CD14-positive monocyte (primary cell): ENCODE results near the gene SAAL1. TPM values are rescaled to one million over a fixed set of nuclear protein-coding genes. Genes with fewer than 3 reads are reported as not detected.

ENCODE experiments used
- DNase-seq, 3 donors: peaks; one replicate each; pipeline ENCODE4 v3.0.0-alpha.2; 2011 to 2022
- H2AFZ ChIP-seq: 2 replicates; pipeline ENCODE4 v1.6.0; 2012; ENCODE audit warnings: mild to moderate bottlenecking, low read depth, low read length, inconsistent platforms; ENCODE audit not compliant: insufficient read depth, poor library complexity, severe bottlenecking
- H3K27ac ChIP-seq, 2 donors: 1 replicate in 1 of 2; 2 replicates in 1 of 2; pipeline ENCODE4 v1.5.1; 2012 to 2013; ENCODE audit warnings: low read length in 2 of 2, control low read depth in 1 of 2, inconsistent platforms in 1 of 2, low read depth in 1 of 2, mild to moderate bottlenecking in 1 of 2
- H3K27me3 ChIP-seq, 2 donors: one replicate each; pipeline versions ENCODE4 v1.6.0 to v1.6.1; 2011 to 2013; ENCODE audit warnings: low read length in 2 of 2; ENCODE audit not compliant: control insufficient read depth in 2 of 2, insufficient read depth in 2 of 2
- H3K36me3 ChIP-seq, 2 donors: replicated peaks in 1 of 2; 1 replicate in 1 of 2; 2 replicates in 1 of 2; pipeline versions ENCODE4 v1.5.1 to v1.6.1; 2012 to 2013; ENCODE audit warnings: low read length in 2 of 2, control low read depth in 1 of 2, inconsistent platforms in 1 of 2, mild to moderate bottlenecking in 1 of 2; ENCODE audit not compliant: insufficient read depth in 2 of 2, control insufficient read depth in 1 of 2
- H3K4me1 ChIP-seq, 2 donors: 1 replicate in 1 of 2; 2 replicates in 1 of 2; pipeline versions ENCODE4 v1.5.1 to v1.6.1; 2012 to 2013; ENCODE audit warnings: low read length in 2 of 2, control low read depth in 1 of 2, inconsistent platforms in 1 of 2, mild to moderate bottlenecking in 1 of 2, moderate library complexity in 1 of 2; ENCODE audit not compliant: insufficient read depth in 2 of 2, control insufficient read depth in 1 of 2
- H3K4me2 ChIP-seq: replicated peaks from 2 replicates; pipeline ENCODE3; 2012; ENCODE audit warnings: low read length, moderate library complexity, mild to moderate bottlenecking; ENCODE audit not compliant: poor library complexity, severe bottlenecking; ENCODE audit errors: extremely low read depth
- H3K4me3 ChIP-seq, 3 experiments: fragments of 200-600 bp in 1 of 3; sonication (generic) in 1 of 3; replicated peaks in 1 of 3; 1 replicate in 2 of 3; 2 replicates in 1 of 3; pipeline ENCODE4 v1.5.1; 2011 to 2013; ENCODE audit warnings: low read length in 3 of 3, mild to moderate bottlenecking in 3 of 3, control low read depth in 2 of 3, low read depth in 2 of 3, inconsistent platforms in 1 of 3, moderate library complexity in 1 of 3
- H3K79me2 ChIP-seq: 2 replicates; pipeline ENCODE4 v1.6.0; 2012; ENCODE audit warnings: mild to moderate bottlenecking, control low read depth, inconsistent platforms, low read length, moderate library complexity; ENCODE audit not compliant: insufficient read depth
- H3K9ac ChIP-seq: 2 replicates; pipeline ENCODE4 v1.6.0; 2017; ENCODE audit warnings: low read length, mild to moderate bottlenecking; ENCODE audit not compliant: insufficient read depth, poor library complexity, severe bottlenecking
- H3K9me3 ChIP-seq, 2 donors: replicated peaks in 1 of 2; 1 replicate in 1 of 2; 2 replicates in 1 of 2; pipeline versions ENCODE4 v1.5.1 to v1.6.1; 2012 to 2013; ENCODE audit warnings: low read length in 2 of 2, control low read depth in 1 of 2; ENCODE audit not compliant: control insufficient read depth in 1 of 2, insufficient read depth in 1 of 2
- H4K20me1 ChIP-seq: 2 replicates; pipeline ENCODE4 v1.6.0; 2012; ENCODE audit warnings: mild to moderate bottlenecking, low read length, control low read depth, moderate library complexity; ENCODE audit not compliant: insufficient read depth
- H3K27ac Mint-ChIP-seq, 7 donors: one replicate each; pipeline ENCODE4 v1.8.0; 2020; ENCODE audit warnings: mild to moderate bottlenecking in 7 of 7, mixed read lengths in 7 of 7, moderate library complexity in 6 of 7, inconsistent platforms in 2 of 7
- H3K27me3 Mint-ChIP-seq, 3 donors: one replicate each; pipeline ENCODE4 v1.8.0; 2021 to 2022; ENCODE audit warnings: low read depth in 3 of 3, mild to moderate bottlenecking in 3 of 3, mixed read lengths in 3 of 3, moderate library complexity in 3 of 3, inconsistent platforms in 1 of 3
- H3K36me3 Mint-ChIP-seq, 2 donors: one replicate each; pipeline ENCODE4 v1.8.0; 2020; ENCODE audit warnings: mixed read lengths in 2 of 2, inconsistent platforms in 1 of 2, mild to moderate bottlenecking in 1 of 2
- H3K4me1 Mint-ChIP-seq: one replicate; pipeline ENCODE4 v1.8.0; 2020; ENCODE audit warnings: mild to moderate bottlenecking, mixed read lengths
- H3K4me3 Mint-ChIP-seq, 2 donors: one replicate each; pipeline ENCODE4 v1.8.0; 2020; ENCODE audit warnings: mild to moderate bottlenecking in 2 of 2, mixed read lengths in 2 of 2, moderate library complexity in 1 of 2
- H3K9me3 Mint-ChIP-seq, 7 donors: one replicate each; pipeline ENCODE4 v1.8.0; 2020 to 2022; ENCODE audit warnings: mixed read lengths in 7 of 7, mild to moderate bottlenecking in 6 of 7, moderate library complexity in 6 of 7, inconsistent platforms in 2 of 7
- WGBS: methylation state at CpG from one replicate; pipeline ENCODE4 v1.1.5; 2013; ENCODE audit warnings: missing lambda C conversion rate; ENCODE audit not compliant: insufficient coverage; 5-methylcytosine and 5-hydroxymethylcytosine counted together
- intact Hi-C, 2 donors: fragments of 100-400 bp; cut with micrococcal nuclease; formaldehyde crosslinking; loops; one replicate each; pipeline versions ENCODE4 v1.15.0 to v1.15.1; 2023
- polyA plus RNA-seq, 3 donors: library from polyadenylated mRNA; depleted of rRNA in 1 of 3; unstranded in 2 of 3; stranded (reverse) in 1 of 3; fragments of 300-500 nt in 2 of 3; fragments of >200 nt in 1 of 3; fragmentation: Illumina TruSeq in 2 of 3; gene quantifications; 1 replicate in 2 of 3; 2 replicates in 1 of 3; pipeline ENCODE4 v1.2.3, GENCODE V29; 2012 to 2021
- TF ChIP-seq, protein P1 (sequence below): fragments of 200-600 bp; IDR thresholded peaks from one replicate; pipeline ENCODE4 v1.8.0; 2022; ENCODE audit warnings: antibody characterized with exemption, mild to moderate bottlenecking

Gene SAAL1
- polyA plus RNA-seq, 3 donors, result 6.4 to 10.2 (median 7.6) TPM

DNA sequence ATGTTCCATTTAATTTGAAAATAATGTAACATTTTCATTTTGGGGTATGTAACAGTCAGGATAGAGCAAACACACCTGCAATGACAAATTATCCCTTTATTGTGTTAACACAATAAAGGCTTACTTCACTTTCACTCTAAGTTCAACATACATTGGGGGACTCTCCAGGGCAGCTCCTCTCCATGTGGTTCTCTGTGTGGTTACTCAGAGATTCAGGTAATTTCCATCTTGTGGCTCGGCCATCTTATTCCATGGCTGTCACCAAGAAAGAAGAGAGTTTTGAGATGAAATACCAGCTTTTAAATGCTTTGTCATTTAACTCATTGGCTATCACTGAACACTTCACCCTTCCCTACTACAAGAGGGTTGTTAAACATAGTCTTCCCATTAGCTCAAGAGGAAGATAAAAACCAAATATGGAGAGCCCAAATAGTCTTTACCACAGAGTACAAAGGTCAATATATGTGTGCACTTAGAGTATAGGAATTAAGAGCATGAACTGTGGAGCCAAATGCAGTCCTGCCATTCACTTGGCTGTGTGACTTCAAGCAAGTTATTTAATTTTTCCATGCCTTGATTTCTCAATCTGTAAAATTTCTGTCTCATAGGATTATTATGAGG lies 49.2 kb downstream of the SAAL1 start:
- no peaks in the 10 kb centered on the region for H3K9me3 ChIP-seq
- no peak overlapping the region for H3K27ac Mint-ChIP-seq

DNA sequence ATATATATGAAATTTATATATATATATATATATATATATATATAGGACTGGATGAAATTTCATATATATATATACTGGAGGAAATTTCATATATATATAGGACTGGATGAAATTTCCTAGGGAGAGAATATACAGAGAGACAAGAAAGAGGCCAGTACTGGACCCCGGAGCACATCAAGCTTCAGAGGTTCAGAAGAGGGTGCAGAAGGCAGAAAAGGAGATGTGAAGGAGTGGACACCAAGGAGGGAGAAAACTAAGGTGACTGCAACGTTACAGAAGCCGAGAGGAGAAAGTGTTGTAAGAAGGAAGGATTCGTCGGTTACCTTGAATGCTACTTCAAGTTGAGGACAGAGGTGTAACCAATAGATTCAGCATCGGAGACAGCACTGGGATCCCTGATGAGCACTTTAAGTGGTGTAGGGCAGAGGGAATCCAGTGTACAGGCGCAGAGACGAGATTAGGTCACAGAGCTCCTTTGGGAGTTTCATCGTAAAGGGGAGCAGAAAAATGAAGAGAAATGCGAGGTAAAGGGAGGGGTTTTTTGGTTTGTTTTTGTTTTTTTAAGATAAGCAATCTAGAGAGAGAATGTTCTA lies 51.3 kb downstream of the SAAL1 start:
- intact Hi-C loops, result no loop called here
- Mint-ChIP-seq H3K27me3 (peaks cover 0 to 2% (median 2%) of the 10 kb centered on the region in 3 donors), H3K4me1 (no peaks in the 10 kb centered on the region), H3K27ac (no peak overlapping the region), H3K9me3 (no peaks in the 10 kb centered on the region), H3K36me3 (no peaks in the 10 kb centered on the region), H3K4me3 (no peak overlapping the region)
- H3K36me3 ChIP-seq, result no peaks in the 10 kb centered on the region
- DNase-seq, result no peak
- H3K4me1 ChIP-seq, result no peaks in the 10 kb centered on the region
- H3K9me3 ChIP-seq, result no peaks in the 10 kb centered on the region
- no peaks in the 10 kb centered on the region for H3K79me2 ChIP-seq
- no peaks in the 10 kb centered on the region for H4K20me1 ChIP-seq
- 97% methylated on average over 10 of the region's 10 CpGs for WGBS
- H2AFZ ChIP-seq, result no peak overlapping the region
- H3K9ac ChIP-seq, result no peak overlapping the region
- TF ChIP-seq, protein P1, sequence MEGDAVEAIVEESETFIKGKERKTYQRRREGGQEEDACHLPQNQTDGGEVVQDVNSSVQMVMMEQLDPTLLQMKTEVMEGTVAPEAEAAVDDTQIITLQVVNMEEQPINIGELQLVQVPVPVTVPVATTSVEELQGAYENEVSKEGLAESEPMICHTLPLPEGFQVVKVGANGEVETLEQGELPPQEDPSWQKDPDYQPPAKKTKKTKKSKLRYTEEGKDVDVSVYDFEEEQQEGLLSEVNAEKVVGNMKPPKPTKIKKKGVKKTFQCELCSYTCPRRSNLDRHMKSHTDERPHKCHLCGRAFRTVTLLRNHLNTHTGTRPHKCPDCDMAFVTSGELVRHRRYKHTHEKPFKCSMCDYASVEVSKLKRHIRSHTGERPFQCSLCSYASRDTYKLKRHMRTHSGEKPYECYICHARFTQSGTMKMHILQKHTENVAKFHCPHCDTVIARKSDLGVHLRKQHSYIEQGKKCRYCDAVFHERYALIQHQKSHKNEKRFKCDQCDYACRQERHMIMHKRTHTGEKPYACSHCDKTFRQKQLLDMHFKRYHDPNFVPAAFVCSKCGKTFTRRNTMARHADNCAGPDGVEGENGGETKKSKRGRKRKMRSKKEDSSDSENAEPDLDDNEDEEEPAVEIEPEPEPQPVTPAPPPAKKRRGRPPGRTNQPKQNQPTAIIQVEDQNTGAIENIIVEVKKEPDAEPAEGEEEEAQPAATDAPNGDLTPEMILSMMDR, result no peak
- H3K4me2 ChIP-seq, result no peak overlapping the region
- no peaks in the 10 kb centered on the region for H3K27me3 ChIP-seq
- H3K4me3 ChIP-seq, result no peak overlapping the region
- no peak overlapping the region for H3K27ac ChIP-seq

More for the DNA sequence above, 49.2 kb downstream of the SAAL1 start:
- H3K4me3 ChIP-seq, result no peak overlapping the region
- no peaks in the 10 kb centered on the region for H3K4me1 ChIP-seq
- H3K9ac ChIP-seq, result no peak overlapping the region
- no peaks in the 10 kb centered on the region for H3K79me2 ChIP-seq
- intact Hi-C loops, result no loop called here
- no peaks in the 10 kb centered on the region for H3K4me1 Mint-ChIP-seq
- H4K20me1 ChIP-seq, result no peaks in the 10 kb centered on the region
- H3K27ac ChIP-seq, result no peak overlapping the region
- no peaks in the 10 kb centered on the region for H3K36me3 Mint-ChIP-seq
- H3K4me2 ChIP-seq, result no peak overlapping the region
- no peaks in the 10 kb centered on the region for H3K9me3 Mint-ChIP-seq
- no peak overlapping the region for H3K4me3 Mint-ChIP-seq
- H3K36me3 ChIP-seq, result no peaks in the 10 kb centered on the region
- TF ChIP-seq, protein P1, result no peak
- H2AFZ ChIP-seq, result no peak overlapping the region
- H3K27me3 Mint-ChIP-seq, result peaks cover 0 to 2% (median 0%) of the 10 kb centered on the region in 3 donors
- no peak for DNase-seq
- no peaks in the 10 kb centered on the region for H3K27me3 ChIP-seq
- no CpG with 5 or more reads among the region's 1 CpG for WGBS
